ENCODE measurements around the gene UBE2L5.

- no peak for TF ChIP-seq CTCF (conservative IDR thresholded peaks at IDR 0.05; ENCODE audit: low read length)
- TF ChIP-seq EZH2phosphoT487 (IDR thresholded peaks at IDR 0.05; ENCODE audit: borderline replicate concordance) = no peak
These were observed 7.7 kb downstream of the UBE2L5 start for GRCh38 chr13:30429721-30430694.

Measured in Loucy (cell line).